ENCODE measurements around the gene DSTN. TPM values are rescaled to one million over a fixed set of nuclear protein-coding genes. Genes with fewer than 3 reads are reported as not detected.

DSTN gene
- total RNA-seq, 1 experiment from 2014 or later: 239 TPM

DNA sequence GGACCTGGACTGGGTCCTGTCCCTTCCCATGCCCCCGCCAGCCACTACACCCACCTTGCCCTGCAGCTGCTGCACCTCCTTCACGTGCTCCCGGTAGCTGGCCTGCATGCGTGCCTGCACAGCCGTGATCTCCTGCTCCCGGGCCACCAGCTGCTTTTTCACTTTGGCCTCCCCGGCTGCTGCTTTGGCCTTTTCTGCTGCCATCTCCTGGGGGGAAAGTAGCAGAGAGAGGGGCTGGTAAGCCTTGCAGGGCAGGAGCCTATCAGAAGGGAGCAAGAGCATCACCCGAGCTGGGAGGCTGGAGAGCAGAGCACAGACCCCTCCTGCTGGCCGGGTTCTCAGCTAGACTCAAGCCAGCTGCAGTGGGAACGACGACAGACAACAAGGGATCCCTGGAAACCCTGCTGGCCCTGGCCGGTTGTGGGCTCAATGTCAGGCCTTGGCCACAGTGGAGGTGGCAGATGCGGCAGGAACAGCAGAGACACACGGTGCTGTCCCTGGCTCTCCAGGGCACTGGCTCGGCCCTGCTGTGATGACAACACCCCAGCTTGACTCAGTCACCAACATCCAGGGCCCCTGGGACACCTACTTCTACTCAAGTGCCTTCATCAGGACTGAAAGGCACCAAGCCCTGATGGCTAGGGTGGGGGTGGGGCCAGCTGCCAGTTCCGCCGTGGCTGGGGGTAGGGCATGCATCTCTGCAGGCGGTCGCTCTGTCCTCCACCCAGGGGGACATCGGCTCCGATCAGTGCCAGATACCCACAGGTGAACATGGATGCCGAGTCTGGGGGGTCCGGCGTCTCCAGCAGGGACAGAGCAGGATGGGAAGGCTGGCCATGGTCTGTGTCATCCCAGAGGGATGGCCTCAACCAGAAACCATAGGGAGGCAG is 66.9 kb downstream of the DSTN start:
- DNase-seq (ENCODE audit: low read depth): no peak

DNA sequence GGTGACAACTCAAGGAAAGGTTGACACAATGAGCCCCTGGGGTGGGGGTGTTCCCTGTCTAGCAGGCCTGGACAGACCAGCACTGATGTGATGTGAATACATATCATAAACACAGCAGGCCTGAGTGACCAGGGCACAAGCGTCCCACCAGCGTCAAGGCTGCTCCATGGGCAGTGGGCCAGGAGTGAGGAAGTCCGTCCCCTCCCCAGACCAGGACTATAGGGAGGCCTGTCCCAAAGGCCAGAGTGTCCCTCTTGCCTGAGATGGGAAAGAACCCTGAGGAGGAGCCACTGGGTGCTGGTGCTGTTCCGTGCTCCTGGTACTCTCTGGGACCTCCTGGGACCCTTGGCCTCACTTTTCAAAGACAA is 67.5 kb downstream of the DSTN start:
- no peak for DNase-seq (ENCODE audit: low read depth)

GRCh38 chr20:17637985-17638640 is 68.2 kb downstream of the DSTN start:
- no peak for DNase-seq (ENCODE audit: low read depth)

GRCh38 chr20:17638835-17639407 is 69.0 kb downstream of the DSTN start:
- DNase-seq (ENCODE audit: low read depth): no peak

DNA sequence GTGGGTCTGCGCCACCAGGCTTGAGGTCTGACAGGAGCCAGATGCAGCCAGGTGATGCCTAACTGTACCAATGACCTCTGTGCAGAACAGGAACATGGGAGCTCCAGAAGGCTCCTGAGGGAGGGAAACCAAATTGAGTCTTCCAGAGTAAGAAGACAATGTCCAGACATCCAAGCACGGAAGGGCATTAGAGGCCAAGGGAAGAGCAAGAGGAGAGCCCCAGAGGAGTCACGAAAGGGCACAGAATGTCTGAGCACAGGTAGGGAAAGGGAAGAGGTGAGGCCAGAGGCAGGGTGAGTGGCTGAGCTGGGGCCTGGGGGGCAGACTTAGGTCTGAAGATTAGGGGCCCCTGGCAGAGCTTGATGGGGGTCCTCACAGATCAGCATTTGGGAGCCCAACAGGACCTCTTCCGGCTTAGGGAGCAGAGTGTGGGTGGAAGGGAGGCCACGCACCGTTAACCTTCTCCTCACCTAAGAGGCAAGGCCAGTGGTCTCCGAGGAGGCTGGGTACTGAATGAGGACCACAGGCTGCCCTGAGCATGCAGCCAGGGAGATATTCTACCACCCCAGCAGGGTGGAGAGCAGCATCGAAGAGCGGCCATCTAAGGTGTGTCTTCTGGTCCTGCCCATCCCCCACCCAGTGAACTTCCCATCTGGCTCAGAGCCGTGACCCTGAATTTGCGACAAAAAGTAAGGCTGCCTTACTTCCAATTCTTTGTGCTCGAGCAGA is 70.4 kb downstream of the DSTN start:
- no peak for DNase-seq (ENCODE audit: low read depth)

- DNase-seq (ENCODE audit: low read depth): no peak
Observed at GRCh38 chr20:17640875-17641378, 71.1 kb downstream of the DSTN start.

DNA sequence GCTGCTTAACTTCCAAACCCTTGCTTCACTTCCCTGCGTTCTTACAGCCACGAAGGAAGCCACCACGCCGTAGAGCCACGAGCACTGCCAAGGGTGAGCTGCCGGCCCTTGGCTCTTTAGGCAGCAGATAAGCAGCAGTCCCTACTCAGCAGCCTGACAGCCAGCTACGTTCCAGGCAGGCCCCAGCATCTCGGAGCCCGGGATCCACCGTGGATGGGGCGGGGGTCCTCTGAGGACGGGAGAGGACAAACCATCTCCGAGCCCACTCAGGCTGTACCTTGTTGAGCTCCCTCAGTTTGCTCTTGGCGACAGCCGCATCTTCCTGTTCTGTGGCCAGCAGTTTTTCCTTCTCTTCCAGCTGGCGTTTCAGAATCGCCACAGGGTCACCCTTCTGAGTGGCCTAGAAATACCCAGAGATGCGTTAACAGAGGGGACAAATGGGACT is 71.7 kb downstream of the DSTN start:
- no peak for DNase-seq (ENCODE audit: low read depth)

DNA sequence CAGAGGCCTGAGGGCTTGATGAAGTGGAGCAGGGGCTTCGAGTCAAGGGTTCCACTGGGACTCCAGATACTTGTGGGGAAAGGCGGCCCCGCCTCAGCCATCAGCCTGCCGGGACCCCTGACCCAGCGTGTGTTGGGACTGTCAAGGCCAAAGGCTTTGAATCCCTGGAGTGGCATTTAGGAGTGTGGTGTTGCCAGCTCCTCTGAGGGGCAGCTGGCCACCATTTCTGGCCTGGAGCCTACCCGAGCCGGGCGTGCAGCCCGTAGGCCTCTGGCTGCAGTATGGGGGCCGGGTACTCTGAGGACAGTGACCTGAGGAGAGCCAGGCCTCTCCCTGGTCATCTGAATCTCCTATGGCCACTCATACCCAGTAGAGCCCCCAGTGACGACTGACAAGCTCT is 72.1 kb downstream of the DSTN start:
- DNase-seq (ENCODE audit: low read depth): no peak

DNA sequence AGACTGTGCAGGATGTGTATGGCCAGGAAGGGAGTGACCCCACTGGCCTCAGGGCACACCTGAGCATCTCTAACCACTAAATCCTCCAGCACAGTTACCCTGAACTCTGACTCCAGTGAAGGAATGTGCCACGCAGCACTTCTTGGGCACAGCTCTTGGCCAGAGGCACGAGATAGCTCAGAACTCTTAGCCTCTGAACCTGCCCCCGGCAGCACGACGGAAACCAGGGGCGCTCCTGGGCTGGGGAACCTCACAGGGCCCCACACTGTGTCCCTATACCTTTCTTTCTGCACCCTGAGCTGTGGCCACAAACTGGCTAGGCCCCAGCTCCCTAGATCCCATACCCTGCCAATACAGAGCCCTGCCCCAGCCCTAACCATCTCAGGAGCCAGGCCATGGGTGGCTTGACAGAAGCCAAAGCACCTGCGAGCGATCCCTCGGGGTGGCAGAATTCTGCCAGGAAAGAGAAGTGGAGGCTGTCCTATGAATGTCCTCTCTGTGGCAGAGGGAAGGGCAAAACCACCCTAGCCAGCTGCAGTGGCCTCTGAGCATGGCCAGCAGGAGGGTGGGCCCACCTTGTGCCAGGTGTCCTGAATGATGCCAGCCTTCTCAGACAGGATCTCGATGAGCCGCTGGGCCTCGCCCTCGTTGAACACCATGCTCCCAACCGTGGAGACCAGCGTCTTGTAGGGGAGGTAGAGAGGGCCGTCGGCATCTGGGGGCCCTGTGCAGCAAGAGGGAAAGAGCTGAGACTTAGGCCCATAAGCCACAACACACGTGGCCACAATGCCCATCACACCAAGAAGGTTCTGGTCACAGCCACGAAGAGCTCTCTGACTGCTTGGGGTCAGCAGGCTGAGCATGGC is 72.8 kb downstream of the DSTN start:
- no peak for DNase-seq (ENCODE audit: low read depth)

DNA sequence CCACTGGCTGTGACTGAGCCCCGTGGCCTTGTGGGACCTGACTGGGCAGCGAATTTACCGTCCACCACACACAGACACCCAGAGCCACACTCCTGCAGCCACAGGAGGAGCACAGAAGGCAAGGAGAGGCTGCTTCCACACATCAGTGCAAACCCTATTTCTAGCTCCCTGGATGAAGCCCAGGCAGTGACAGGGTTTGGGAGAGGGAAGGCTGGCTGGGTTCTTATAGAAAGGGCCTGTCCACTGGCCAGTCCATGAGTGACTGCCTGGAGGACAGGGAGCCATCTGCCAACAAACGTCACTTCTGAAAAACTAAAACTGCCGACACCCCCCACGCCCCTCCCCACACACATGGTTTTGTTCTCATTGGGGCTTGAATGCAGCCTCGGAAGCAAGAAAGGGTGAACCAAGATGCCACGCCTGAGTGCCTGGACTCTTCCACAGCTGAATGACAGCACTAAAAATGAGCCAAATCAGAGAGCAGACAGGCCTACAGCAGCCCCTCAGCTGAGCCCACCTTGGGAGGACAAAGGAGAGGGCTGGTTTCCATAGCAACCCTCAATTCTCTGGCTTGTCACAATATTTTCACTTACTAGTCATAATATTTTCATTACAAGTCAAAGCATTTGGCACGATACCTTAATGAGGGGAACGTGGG is 73.8 kb downstream of the DSTN start:
- no peak for DNase-seq (ENCODE audit: low read depth)

GRCh38 chr20:17644451-17644850 is 74.6 kb downstream of the DSTN start:
- no peak for DNase-seq (ENCODE audit: low read depth)

DNA sequence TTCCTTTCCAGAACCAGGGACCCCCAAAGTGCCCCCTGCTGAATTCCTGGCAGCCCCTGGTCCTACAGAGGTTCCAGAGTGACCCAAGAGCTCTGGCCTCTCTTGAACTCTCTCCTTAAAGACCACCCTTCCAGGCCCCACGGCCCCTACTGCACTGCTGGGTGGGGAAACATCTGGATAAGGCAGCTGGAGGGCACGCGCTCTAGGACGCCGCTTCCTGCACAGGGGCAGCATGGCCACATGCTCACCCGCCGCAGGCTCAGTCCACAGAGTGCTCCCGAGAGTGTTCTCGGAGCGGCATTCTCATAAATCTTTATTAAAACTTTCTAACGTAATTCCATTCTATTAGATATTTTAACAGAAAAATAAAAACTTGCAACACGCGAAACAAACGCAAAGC is 75.1 kb downstream of the DSTN start:
- no peak for DNase-seq (ENCODE audit: low read depth)

- no peak for DNase-seq (ENCODE audit: low read depth)
Observed at GRCh38 chr20:17645546-17646208, 75.8 kb downstream of the DSTN start.

DNA sequence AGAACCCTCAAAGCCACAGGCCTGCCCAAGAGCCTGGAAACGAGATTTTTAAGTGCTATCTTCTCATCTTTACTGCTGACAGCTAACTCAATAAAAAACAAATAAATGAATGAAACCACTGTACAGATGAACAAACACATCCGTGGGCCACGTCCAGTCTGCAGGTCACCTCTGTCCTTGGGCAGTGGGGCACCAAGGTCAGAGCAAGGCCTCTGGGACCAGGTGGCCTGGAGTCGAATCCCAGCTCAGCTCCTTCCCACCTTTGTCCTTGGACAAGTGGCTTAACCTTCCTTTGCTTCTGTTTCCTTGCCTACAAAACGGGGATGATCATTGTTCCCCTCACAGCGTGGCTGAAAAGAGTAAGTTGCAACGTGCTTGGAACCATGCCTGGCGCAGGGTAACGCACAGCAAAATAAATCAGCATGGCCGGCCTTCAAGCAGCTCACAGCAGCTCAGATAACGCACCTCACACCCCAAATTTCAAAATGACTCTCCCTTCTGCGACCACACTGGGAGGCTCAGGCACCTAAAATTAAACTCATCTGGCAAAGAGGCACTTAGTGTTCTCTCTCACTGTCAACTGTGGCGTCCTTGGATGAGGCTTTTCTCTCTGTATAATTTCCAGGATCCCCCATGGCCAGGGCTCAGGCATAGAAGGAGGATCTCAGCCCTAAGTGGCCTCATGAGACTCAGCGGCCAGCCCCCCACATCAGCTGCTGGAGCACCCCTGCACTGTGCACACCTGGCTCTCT is 76.5 kb downstream of the DSTN start:
- no peak for DNase-seq (ENCODE audit: low read depth)

- no peak for DNase-seq (ENCODE audit: low read depth)
Observed at GRCh38 chr20:17646961-17647301, 77.1 kb downstream of the DSTN start.

GRCh38 chr20:17647391-17648314 is 77.8 kb downstream of the DSTN start:
- DNase-seq (ENCODE audit: low read depth): no peak

DNA sequence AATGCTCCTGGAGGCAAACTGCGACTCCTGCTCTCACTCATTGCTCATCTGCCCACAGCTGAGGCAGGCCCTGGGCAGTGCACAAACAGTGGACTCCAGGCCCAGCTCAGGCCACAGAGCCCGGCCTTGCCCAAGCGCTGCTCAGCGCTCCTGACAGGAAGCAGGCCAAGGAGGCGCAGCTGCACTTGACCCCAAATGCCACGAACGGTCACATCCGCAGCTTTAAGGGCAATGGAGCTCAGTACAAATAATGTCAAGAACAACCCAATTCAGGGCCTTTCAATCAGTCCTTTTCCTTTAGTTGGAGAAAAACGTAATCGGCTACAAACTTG is 78.4 kb downstream of the DSTN start:
- DNase-seq (ENCODE audit: low read depth): no peak

Measured in HT1080 (cell line).